GM12892 (cell line): ENCODE measurements around the gene COQ8B.

ENCODE experiments used
- POLR2A ChIP-seq: IDR thresholded peaks from 2 replicates; pipeline ENCODE4 v1.6.1; 2011; ENCODE audit warnings: low read depth, low read length, control low read depth
- POLR2AphosphoS5 ChIP-seq: IDR thresholded peaks from 2 replicates; pipeline ENCODE4 v1.6.1; 2011; ENCODE audit warnings: low read depth, low read length, control low read depth
- TAF1 ChIP-seq: IDR thresholded peaks from 2 replicates; pipeline ENCODE4 v1.6.1; 2011; ENCODE audit warnings: low read depth, mild to moderate bottlenecking, control low read depth, low read length, borderline replicate concordance

- TF ChIP-seq POLR2A (no peak), POLR2AphosphoS5 (no peak), TAF1 (no peak)
These were observed 24.5 kb downstream of the COQ8B start for GRCh38 chr19:40692212-40692551.
